Measurements from ENCODE around the gene RIPOR2. TPM values are rescaled to one million over a fixed set of nuclear protein-coding genes. Genes with fewer than 3 reads are reported as not detected.

The RIPOR2 gene
- total and polyA plus RNA-seq, 2 donors (not counting 3 experiments of a cell fraction or from before 2014, with no cell fraction given), result 0.10 TPM; not detected in 1

DNA sequence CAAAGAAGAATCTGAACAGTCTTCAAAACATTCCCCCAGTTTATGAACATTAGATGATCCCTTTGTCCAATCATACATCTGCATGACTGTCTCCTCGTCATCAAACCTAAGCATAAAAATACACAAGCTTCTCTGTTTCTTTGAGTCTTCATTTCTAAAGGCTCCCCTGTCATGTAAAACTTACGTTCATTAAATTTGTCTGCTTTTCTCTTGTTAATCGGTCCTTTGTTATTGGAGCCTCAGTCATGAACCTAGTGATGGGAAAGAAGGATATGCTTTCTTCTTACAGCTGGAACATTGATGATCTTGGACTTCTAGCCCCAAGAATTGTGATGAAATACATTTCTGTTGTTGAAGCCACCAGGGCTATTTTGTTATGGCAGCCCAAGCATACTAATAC lies 18.0 kb upstream of the RIPOR2 start:
- no peak overlapping the region for H3K4me3 ChIP-seq (replicated peaks in 1 of 3; ENCODE audit: insufficient read depth in 1 of 3, low read depth in 1 of 3, low read length in 3 of 3)
- no peaks in the 10 kb centered on the region for H3K79me2 ChIP-seq (ENCODE audit: control insufficient read depth, insufficient read depth, low read length)
- H3K9ac ChIP-seq (replicated peaks; ENCODE audit: extremely low read depth, insufficient read depth, low read length), result no peak overlapping the region
- H2AFZ ChIP-seq (ENCODE audit: low read depth, low read length), result no peak overlapping the region
- no peak for TF ChIP-seq POLR2AphosphoS5 (IDR thresholded peaks at IDR 0.05; ENCODE audit: insufficient read depth, low read depth, low read length)
- no peak for TF ChIP-seq EZH2 (IDR thresholded peaks at IDR 0.05; ENCODE audit: borderline replicate concordance, low read depth, low read length, severe bottlenecking)
- no peak for TF ChIP-seq POLR2A (IDR thresholded peaks at IDR 0.05; ENCODE audit: low read depth, low read length)
- dilution Hi-C loops (cut with MboI; ENCODE audit: extremely low pct_ligation_motif_present, low sequenced_read_pairs), result no loop called here
- H3K4me2 ChIP-seq (ENCODE audit: insufficient read depth, low read length), result no peak overlapping the region
- H3K9me3 ChIP-seq (replicated peaks; ENCODE audit: control insufficient read depth, insufficient read depth, low read length), result no peaks in the 10 kb centered on the region
- H3K9me1 ChIP-seq (replicated peaks; ENCODE audit: control insufficient read depth, extremely low read depth, insufficient read depth, low read length), result no peaks in the 10 kb centered on the region
- ChIA-PET POLR2A (no interaction called here), CTCF (no interaction called here)
- no peaks in the 10 kb centered on the region for H3K36me3 ChIP-seq (ENCODE audit: control insufficient read depth in 2 of 2, extremely low read depth in 1 of 2, insufficient read depth in 2 of 2, low read length in 2 of 2)
- intact Hi-C loops (cut with micrococcal nuclease), result no loop called here
- no peak overlapping the region for H3K27ac ChIP-seq (ENCODE audit: insufficient read depth, low read depth, low read length)
- FAIRE-seq (no peak), DNase-seq (ENCODE audit: low read depth, low spot score) (no peak)
- no peaks in the 10 kb centered on the region for H3K4me1 ChIP-seq (ENCODE audit: control insufficient read depth, extremely low read depth, insufficient read depth, low read length)
- H4K20me1 ChIP-seq (replicated peaks; ENCODE audit: control insufficient read depth, extremely low read depth, insufficient read depth, low read length), result no peaks in the 10 kb centered on the region
- H3K27me3 ChIP-seq (ENCODE audit: control insufficient read depth in 2 of 2, insufficient read depth in 2 of 2, low read length in 2 of 2), result no peaks in the 10 kb centered on the region
- BruUV-seq (replicated peaks), result no TSS peak

DNA sequence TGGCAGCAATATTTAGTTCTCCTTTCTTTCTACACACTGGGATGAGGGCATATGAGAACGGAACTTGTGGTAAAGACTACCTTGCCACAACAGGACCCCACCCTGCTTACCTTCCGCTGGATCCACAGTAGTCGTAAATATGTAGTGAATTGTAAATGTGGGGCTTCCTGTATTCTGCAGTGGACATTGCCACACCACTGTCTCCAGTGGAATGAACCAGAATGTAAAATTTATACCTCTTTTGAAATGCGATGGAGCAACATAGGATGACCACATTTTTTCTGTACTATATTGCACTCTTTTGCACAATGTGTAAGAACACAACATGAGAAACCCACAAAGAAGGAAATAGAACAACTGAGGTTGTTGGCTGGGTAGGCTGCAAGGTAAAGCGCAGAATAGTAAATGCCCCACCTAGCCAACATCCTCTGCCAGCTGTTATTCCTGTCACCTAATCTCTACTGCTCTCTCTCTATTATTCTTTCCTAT lies 16.1 kb upstream of the RIPOR2 start:
- ChIA-PET POLR2A (no interaction called here), CTCF (interaction anchor here (0.8 to 1.1 kb wide), 2 partner anchors 17 to 41 kb away, joined by 3 read pairs; no protein-coding TSS in a partner anchor)
- Histone ChIP-seq H3K4me2 (ENCODE audit: insufficient read depth, low read length) (no peak overlapping the region), H3K9me3 (replicated peaks; ENCODE audit: control insufficient read depth, insufficient read depth, low read length) (no peaks in the 10 kb centered on the region), H3K36me3 (ENCODE audit: control insufficient read depth in 2 of 2, extremely low read depth in 1 of 2, insufficient read depth in 2 of 2, low read length in 2 of 2) (no peaks in the 10 kb centered on the region), H2AFZ (ENCODE audit: low read depth, low read length) (no peak overlapping the region), H3K4me1 (ENCODE audit: control insufficient read depth, extremely low read depth, insufficient read depth, low read length) (no peaks in the 10 kb centered on the region), H3K9ac (replicated peaks; ENCODE audit: extremely low read depth, insufficient read depth, low read length) (no peak overlapping the region), H3K27me3 (ENCODE audit: control insufficient read depth in 2 of 2, insufficient read depth in 2 of 2, low read length in 2 of 2) (no peaks in the 10 kb centered on the region), H3K27ac (ENCODE audit: insufficient read depth, low read depth, low read length) (no peak overlapping the region), H3K79me2 (ENCODE audit: control insufficient read depth, insufficient read depth, low read length) (no peaks in the 10 kb centered on the region), H4K20me1 (replicated peaks; ENCODE audit: control insufficient read depth, extremely low read depth, insufficient read depth, low read length) (no peaks in the 10 kb centered on the region), H3K4me3 (replicated peaks in 1 of 3; ENCODE audit: insufficient read depth in 1 of 3, low read depth in 1 of 3, low read length in 3 of 3) (no peak overlapping the region), H3K9me1 (replicated peaks; ENCODE audit: control insufficient read depth, extremely low read depth, insufficient read depth, low read length) (no peaks in the 10 kb centered on the region)
- DNase-seq (ENCODE audit: low read depth, low spot score), result no peak
- dilution Hi-C loops (cut with MboI; ENCODE audit: extremely low pct_ligation_motif_present, low sequenced_read_pairs), result no loop called here
- intact Hi-C loops (cut with micrococcal nuclease), result no loop called here
- TF ChIP-seq, protein P1, sequence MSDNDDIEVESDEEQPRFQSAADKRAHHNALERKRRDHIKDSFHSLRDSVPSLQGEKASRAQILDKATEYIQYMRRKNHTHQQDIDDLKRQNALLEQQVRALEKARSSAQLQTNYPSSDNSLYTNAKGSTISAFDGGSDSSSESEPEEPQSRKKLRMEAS (IDR thresholded peaks at IDR 0.05; ENCODE audit: insufficient read depth, insufficient read length), result no peak
- TF ChIP-seq POLR2AphosphoS5 (IDR thresholded peaks at IDR 0.05; ENCODE audit: insufficient read depth, low read depth, low read length), result no peak
- TF ChIP-seq, protein P2, sequence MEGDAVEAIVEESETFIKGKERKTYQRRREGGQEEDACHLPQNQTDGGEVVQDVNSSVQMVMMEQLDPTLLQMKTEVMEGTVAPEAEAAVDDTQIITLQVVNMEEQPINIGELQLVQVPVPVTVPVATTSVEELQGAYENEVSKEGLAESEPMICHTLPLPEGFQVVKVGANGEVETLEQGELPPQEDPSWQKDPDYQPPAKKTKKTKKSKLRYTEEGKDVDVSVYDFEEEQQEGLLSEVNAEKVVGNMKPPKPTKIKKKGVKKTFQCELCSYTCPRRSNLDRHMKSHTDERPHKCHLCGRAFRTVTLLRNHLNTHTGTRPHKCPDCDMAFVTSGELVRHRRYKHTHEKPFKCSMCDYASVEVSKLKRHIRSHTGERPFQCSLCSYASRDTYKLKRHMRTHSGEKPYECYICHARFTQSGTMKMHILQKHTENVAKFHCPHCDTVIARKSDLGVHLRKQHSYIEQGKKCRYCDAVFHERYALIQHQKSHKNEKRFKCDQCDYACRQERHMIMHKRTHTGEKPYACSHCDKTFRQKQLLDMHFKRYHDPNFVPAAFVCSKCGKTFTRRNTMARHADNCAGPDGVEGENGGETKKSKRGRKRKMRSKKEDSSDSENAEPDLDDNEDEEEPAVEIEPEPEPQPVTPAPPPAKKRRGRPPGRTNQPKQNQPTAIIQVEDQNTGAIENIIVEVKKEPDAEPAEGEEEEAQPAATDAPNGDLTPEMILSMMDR (IDR thresholded peaks at IDR 0.05; ENCODE audit: extremely low read depth in 1 of 2, insufficient read depth in 1 of 2, low read depth in 1 of 2, low read length in 2 of 2), result no peak
- no peak for TF ChIP-seq JUN (IDR thresholded peaks at IDR 0.05; ENCODE audit: borderline replicate concordance, insufficient read depth, insufficient read length, low read depth)
- no peak for TF ChIP-seq FOS (IDR thresholded peaks at IDR 0.05; ENCODE audit: borderline replicate concordance, insufficient read depth, low read length)
- TF ChIP-seq GATA2 (IDR thresholded peaks at IDR 0.05; ENCODE audit: insufficient read depth, insufficient read length, low read depth, low read length), result no peak
- TF ChIP-seq EZH2 (IDR thresholded peaks at IDR 0.05; ENCODE audit: borderline replicate concordance, low read depth, low read length, severe bottlenecking), result no peak
- TF ChIP-seq POLR2A (IDR thresholded peaks at IDR 0.05; ENCODE audit: low read depth, low read length), result no peak
- TF ChIP-seq MYC (IDR thresholded peaks at IDR 0.05; ENCODE audit: low read depth, low read length), result no peak
- no TSS peak for BruUV-seq (replicated peaks)
- FAIRE-seq, result no peak

Data from endothelial cell of umbilical vein (primary cell).